Measurements from ENCODE around the gene TBC1D22A.

- TF ChIP-seq CTCF (IDR thresholded peaks at IDR 0.05; ENCODE audit: low read length) (no peak), EZH2phosphoT487 (IDR thresholded peaks at IDR 0.05; ENCODE audit: low read length) (no peak), EZH2 (optimal IDR thresholded peaks at IDR 0.05; ENCODE audit: low read depth, low read length) (no peak)
These were observed 359.3 kb downstream of the TBC1D22A start for GRCh38 chr22:47121791-47122190.
